Ishikawa (cell line): ENCODE data around the gene DGCR8.

ENCODE experiments used
- CEBPB ChIP-seq: IDR thresholded peaks from 2 replicates; pipeline ENCODE4 v1.6.1; 2012
- CREB1 ChIP-seq: IDR thresholded peaks from 2 replicates; pipeline ENCODE4 v1.6.1; 2012; ENCODE audit warnings: low read depth
- EGR1 ChIP-seq: IDR thresholded peaks from 2 replicates; pipeline ENCODE4 v1.6.1; 2012
- EP300 ChIP-seq: IDR thresholded peaks from 2 replicates; pipeline ENCODE4 v1.6.1; 2012; ENCODE audit warnings: borderline replicate concordance
- FOXM1 ChIP-seq: IDR thresholded peaks from 2 replicates; pipeline ENCODE4 v1.6.1; 2012; ENCODE audit warnings: low read depth, borderline replicate concordance
- MAX ChIP-seq: IDR thresholded peaks from 2 replicates; pipeline ENCODE4 v1.6.1; 2012
- NFIC ChIP-seq: IDR thresholded peaks from 2 replicates; pipeline ENCODE4 v1.6.1; 2012
- RAD21 ChIP-seq: IDR thresholded peaks from 2 replicates; pipeline ENCODE4 v1.6.1; 2012; ENCODE audit warnings: low read depth
- REST ChIP-seq: IDR thresholded peaks from 2 replicates; pipeline ENCODE4 v1.6.1; 2012; ENCODE audit warnings: low read depth, mild to moderate bottlenecking
- TAF1 ChIP-seq: IDR thresholded peaks from 2 replicates; pipeline ENCODE4 v1.6.1; 2012; ENCODE audit warnings: low read depth, mild to moderate bottlenecking
- TCF12 ChIP-seq: IDR thresholded peaks from 2 replicates; pipeline ENCODE4 v1.6.1; 2012; ENCODE audit warnings: low read depth
- TEAD4 ChIP-seq: IDR thresholded peaks from 2 replicates; pipeline ENCODE4 v1.6.1; 2012
- YY1 ChIP-seq: IDR thresholded peaks from 2 replicates; pipeline ENCODE4 v1.6.1; 2012; ENCODE audit warnings: low read depth
- ZBTB7A ChIP-seq: IDR thresholded peaks from 2 replicates; pipeline ENCODE4 v1.6.1; 2012; ENCODE audit warnings: low read depth
- TF ChIP-seq, protein P1 (sequence below): IDR thresholded peaks from 2 replicates; pipeline ENCODE4 v1.6.1; 2012

Gene DGCR8

GRCh38 chr22:20157430-20158183 lies 77.6 kb downstream of the DGCR8 start:
- no peak for TF ChIP-seq CEBPB
- no peak for TF ChIP-seq MAX
- no peak for TF ChIP-seq ZBTB7A
- TF ChIP-seq REST, result no peak
- no peak for TF ChIP-seq RAD21
- no peak for TF ChIP-seq TCF12

DNA sequence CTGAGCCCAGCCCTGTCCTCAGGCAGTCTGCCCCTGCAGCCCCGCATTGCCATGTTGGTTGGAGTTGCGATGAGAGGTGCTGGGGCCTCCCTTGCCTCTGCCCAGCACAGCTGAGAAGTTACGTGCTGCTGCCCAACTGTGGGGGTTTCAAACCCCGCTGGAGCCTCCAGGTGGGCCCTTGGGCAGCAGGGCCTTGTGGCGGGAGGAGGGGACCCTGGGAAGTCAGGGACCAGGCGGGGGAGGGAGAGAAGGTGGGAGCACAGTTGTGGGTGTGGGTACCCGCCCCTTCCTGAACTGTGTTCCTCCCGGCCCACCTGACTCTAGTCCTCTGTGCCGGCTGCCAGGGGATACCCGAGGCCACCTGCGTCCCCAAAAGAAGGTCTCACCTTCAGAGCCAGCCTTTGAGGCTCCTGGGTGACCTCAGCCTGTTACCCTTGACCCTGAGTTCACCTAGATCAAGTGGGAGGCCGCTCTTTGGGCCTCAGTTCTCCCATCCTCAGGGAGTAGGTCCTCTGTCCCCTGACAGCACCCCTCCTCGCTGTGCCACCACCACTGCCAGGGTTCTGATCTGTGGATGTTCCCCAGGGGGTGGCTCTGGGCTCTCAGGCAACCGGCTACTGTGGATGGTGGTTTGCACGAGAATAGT lies 78.5 kb downstream of the DGCR8 start:
- TF ChIP-seq RAD21 (no peak), CREB1 (no peak), CEBPB (no peak), EP300 (no peak), REST (no peak), FOXM1 (no peak), TCF12 (no peak), NFIC (no peak), YY1 (no peak), TAF1 (no peak), ZBTB7A (no peak), TEAD4 (no peak), EGR1 (no peak)
- TF ChIP-seq, protein P1, sequence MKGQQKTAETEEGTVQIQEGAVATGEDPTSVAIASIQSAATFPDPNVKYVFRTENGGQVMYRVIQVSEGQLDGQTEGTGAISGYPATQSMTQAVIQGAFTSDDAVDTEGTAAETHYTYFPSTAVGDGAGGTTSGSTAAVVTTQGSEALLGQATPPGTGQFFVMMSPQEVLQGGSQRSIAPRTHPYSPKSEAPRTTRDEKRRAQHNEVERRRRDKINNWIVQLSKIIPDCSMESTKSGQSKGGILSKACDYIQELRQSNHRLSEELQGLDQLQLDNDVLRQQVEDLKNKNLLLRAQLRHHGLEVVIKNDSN, result no peak

- no peak for TF ChIP-seq CEBPB
- peak; percentile 2; the same call in 1 of the 2 replicates for TF ChIP-seq RAD21
Measured at GRCh38 chr22:20159076-20159475, 79.0 kb downstream of the DGCR8 start.

- TF ChIP-seq TCF12 (no peak), ZBTB7A (no peak), TEAD4 (no peak), RAD21 (no peak), CEBPB (no peak), FOXM1 (no peak), YY1 (no peak), TAF1 (no peak), MAX (no peak), CREB1 (no peak), NFIC (no peak), REST (no peak), EP300 (no peak), EGR1 (no peak)
- TF ChIP-seq, protein P1, result no peak
Measured at GRCh38 chr22:20160041-20160440, 80.0 kb downstream of the DGCR8 start.
